H1 (cell line): ENCODE data around the gene ASCL2. TPM values are rescaled to one million over a fixed set of nuclear protein-coding genes. Genes with fewer than 3 reads are reported as not detected.

ENCODE experiments used
- CTCF ChIA-PET: fragments of 300-600 bp; sonication (Branson Sonifier 250); formaldehyde crosslinking; loops from one replicate; lab custom pipeline; 2021; ENCODE audit not compliant: partially characterized antibody; lab: Charles Lee
- POLR2A ChIA-PET: fragments of 300-600 bp; sonication (Branson Sonifier 250); formaldehyde crosslinking; loops from one replicate; lab custom pipeline; 2021; ENCODE audit warnings: inconsistent platforms; ENCODE audit not compliant: partially characterized antibody; lab: Charles Lee
- DNase-seq, 2 experiments: peaks; one replicate each; pipeline versions ENCODE4 v3.0.0 to v3.0.0-alpha.2; 2010 to 2022; ENCODE audit warnings: low spot score in 2 of 2, low read depth in 1 of 2, mixed read lengths in 1 of 2
- FAIRE-seq: peaks from 2 replicates; lab custom pipeline; 2011; peaks lifted over from hg19 to GRCh38; lab: Jason Lieb, UNC
- H2AFZ ChIP-seq: 2 replicates; pipeline ENCODE4 v1.8.1; 2012; ENCODE audit warnings: low read length, inconsistent platforms
- H2AK5ac ChIP-seq: 2 replicates; pipeline ENCODE4 v1.6.1; 2013; ENCODE audit warnings: low read depth, low read length
- H2BK120ac ChIP-seq: replicated peaks from 2 replicates; pipeline ENCODE3; 2013; ENCODE audit warnings: low read depth, low read length, inconsistent platforms
- H2BK12ac ChIP-seq: 2 replicates; pipeline ENCODE4 v1.6.1; 2013; ENCODE audit warnings: low read depth, low read length
- H2BK15ac ChIP-seq: 2 replicates; pipeline ENCODE4 v1.6.1; 2013; ENCODE audit warnings: low read length
- H2BK20ac ChIP-seq: 2 replicates; pipeline ENCODE4 v1.6.1; 2013; ENCODE audit warnings: low read length
- H2BK5ac ChIP-seq: 2 replicates; pipeline ENCODE4 v1.6.1; 2013; ENCODE audit warnings: low read depth, low read length
- H3K14ac ChIP-seq: 2 replicates; pipeline ENCODE4 v1.6.1; 2013; ENCODE audit warnings: inconsistent platforms; ENCODE audit not compliant: insufficient read length
- H3K18ac ChIP-seq: 2 replicates; pipeline ENCODE4 v1.6.1; 2013; ENCODE audit warnings: low read length; ENCODE audit errors: extremely low read depth
- H3K23ac ChIP-seq: 2 replicates; pipeline ENCODE4 v1.6.1; 2013; ENCODE audit warnings: inconsistent platforms; ENCODE audit not compliant: insufficient read length
- H3K23me2 ChIP-seq: 2 replicates; pipeline ENCODE4 v1.6.1; 2013; ENCODE audit warnings: low read depth, low read length
- H3K27ac ChIP-seq: 2 replicates; pipeline ENCODE4 v1.6.1; 2011; ENCODE audit warnings: low read depth, low read length, inconsistent platforms
- H3K27me3 ChIP-seq, 4 experiments: replicated peaks in 1 of 4; 1 replicate in 1 of 4; 2 replicates in 3 of 4; pipeline versions ENCODE4 v1.6.1 to v1.8.1; 2011 to 2013; ENCODE audit warnings: low read length in 3 of 4, mild to moderate bottlenecking in 3 of 4, inconsistent platforms in 2 of 4, mixed read lengths in 2 of 4, moderate library complexity in 1 of 4; ENCODE audit not compliant: control insufficient read depth in 3 of 4, insufficient read depth in 3 of 4; ENCODE audit errors: extremely low read depth in 1 of 4
- H3K36me3 ChIP-seq, 4 experiments: 2 replicates each; pipeline versions ENCODE4 v1.6.1 to v1.8.1; 2011 to 2013; ENCODE audit warnings: mild to moderate bottlenecking in 4 of 4, low read length in 3 of 4, moderate library complexity in 2 of 4, control low read depth in 1 of 4, inconsistent platforms in 1 of 4; ENCODE audit not compliant: insufficient read depth in 4 of 4, control insufficient read depth in 2 of 4
- H3K4ac ChIP-seq: replicated peaks from 2 replicates; pipeline ENCODE3; 2013; ENCODE audit warnings: low read length, low read depth, mixed read lengths, inconsistent platforms; ENCODE audit not compliant: insufficient read length
- H3K4me1 ChIP-seq, 4 experiments: replicated peaks in 1 of 4; 1 replicate in 1 of 4; 2 replicates in 3 of 4; pipeline versions ENCODE4 v1.6.1 to v1.8.1; 2011 to 2013; ENCODE audit warnings: low read length in 3 of 4, inconsistent platforms in 2 of 4, mixed read lengths in 1 of 4; ENCODE audit not compliant: insufficient read depth in 4 of 4, control insufficient read depth in 3 of 4
- H3K4me2 ChIP-seq, 2 experiments: 2 replicates each; pipeline versions ENCODE4 v1.6.1 to v1.8.1; 2011 to 2013; ENCODE audit warnings: low read depth in 2 of 2, low read length in 2 of 2, control low read depth in 1 of 2, inconsistent platforms in 1 of 2, mild to moderate bottlenecking in 1 of 2; ENCODE audit not compliant: insufficient read depth in 1 of 2
- H3K4me3 ChIP-seq, 4 experiments: fragments of 200-600, 300-600 bp in 1 of 4; sonication (generic), shearing (Covaris generic), sonication (Bioruptor Twin) in 1 of 4; 2 replicates each; pipeline versions ENCODE4 v1.5.1 to v1.8.1; 2011 to 2016; ENCODE audit warnings: low read length in 4 of 4, low read depth in 3 of 4, control low read depth in 2 of 4, inconsistent platforms in 2 of 4, mild to moderate bottlenecking in 2 of 4, mixed read lengths in 1 of 4, moderate library complexity in 1 of 4; ENCODE audit not compliant: insufficient read depth in 2 of 4; ENCODE audit errors: extremely low read depth in 1 of 4
- H3K56ac ChIP-seq: replicated peaks from 2 replicates; pipeline ENCODE3; 2013; ENCODE audit warnings: low read depth, mild to moderate bottlenecking, mixed read lengths, low read length, inconsistent platforms; ENCODE audit not compliant: insufficient read length
- H3K79me1 ChIP-seq: 2 replicates; pipeline ENCODE4 v1.6.1; 2013; ENCODE audit warnings: low read depth, low read length, control low read depth
- H3K79me2 ChIP-seq, 2 experiments: 2 replicates each; pipeline versions ENCODE4 v1.6.1 to v1.8.1; 2012 to 2013; ENCODE audit warnings: low read length in 2 of 2, mild to moderate bottlenecking in 2 of 2, inconsistent platforms in 1 of 2; ENCODE audit not compliant: insufficient read depth in 2 of 2, control insufficient read depth in 1 of 2
- H3K9ac ChIP-seq, 4 experiments: replicated peaks in 1 of 4; 1 replicate in 1 of 4; 2 replicates in 3 of 4; pipeline versions ENCODE4 v1.6.1 to v1.8.1; 2011 to 2013; ENCODE audit warnings: low read depth in 3 of 4, low read length in 3 of 4, control low read depth in 2 of 4, mild to moderate bottlenecking in 2 of 4, moderate library complexity in 2 of 4, inconsistent platforms in 1 of 4; ENCODE audit errors: extremely low read depth in 1 of 4
- H3K9me3 ChIP-seq, 2 experiments: 2 replicates each; pipeline versions ENCODE4 v1.6.1 to v1.8.1; 2012 to 2013; ENCODE audit warnings: mild to moderate bottlenecking in 2 of 2, moderate library complexity in 2 of 2, control low read depth in 1 of 2, inconsistent platforms in 1 of 2, low read depth in 1 of 2, low read length in 1 of 2, mixed read lengths in 1 of 2; ENCODE audit not compliant: insufficient read depth in 2 of 2
- H4K20me1 ChIP-seq, 2 experiments: replicated peaks in 1 of 2; 2 replicates each; pipeline versions ENCODE3 to v1.8.1; 2011 to 2013; ENCODE audit warnings: inconsistent platforms in 2 of 2, low read length in 2 of 2, mild to moderate bottlenecking in 1 of 2; ENCODE audit not compliant: insufficient read depth in 2 of 2, control insufficient read depth in 1 of 2
- H4K5ac ChIP-seq: 2 replicates; pipeline ENCODE4 v1.6.1; 2013; ENCODE audit warnings: low read length, low read depth, mixed read lengths, inconsistent platforms; ENCODE audit not compliant: insufficient read length
- H4K8ac ChIP-seq: 2 replicates; pipeline ENCODE4 v1.8.0; 2013; ENCODE audit warnings: mild to moderate bottlenecking, moderate library complexity, low read length, inconsistent platforms; ENCODE audit not compliant: insufficient read depth; ENCODE audit errors: extremely low read depth
- H4K91ac ChIP-seq: replicated peaks from 2 replicates; pipeline ENCODE3; 2013; ENCODE audit warnings: low read length, mixed read lengths, inconsistent platforms; ENCODE audit not compliant: insufficient read length
- EGR1 ChIP-seq: IDR thresholded peaks from 2 replicates; pipeline ENCODE4 v1.6.1; 2011; ENCODE audit warnings: low read depth, low read length, borderline replicate concordance
- GABPA ChIP-seq: IDR thresholded peaks from 2 replicates; pipeline ENCODE4 v1.6.1; 2011; ENCODE audit warnings: mild to moderate bottlenecking, low read length, moderate library complexity, borderline replicate concordance; ENCODE audit not compliant: insufficient read depth
- JUN ChIP-seq: IDR thresholded peaks from 2 replicates; pipeline ENCODE4 v1.6.1; 2011; ENCODE audit warnings: low read depth, mild to moderate bottlenecking, improper control_type of control experiment, low read length
- JUND ChIP-seq: IDR thresholded peaks from 2 replicates; pipeline ENCODE4 v1.6.1; 2011; ENCODE audit warnings: mild to moderate bottlenecking, improper control_type of control experiment, low read length
- KDM5A ChIP-seq: fragments of 200-600 bp; IDR thresholded peaks from 2 replicates; pipeline ENCODE4 v1.7.1; 2012; ENCODE audit warnings: mild to moderate bottlenecking, low read length, inconsistent platforms, mixed read lengths
- NRF1 ChIP-seq: IDR thresholded peaks from 2 replicates; pipeline ENCODE4 v1.6.1; 2011; ENCODE audit warnings: mild to moderate bottlenecking, low read depth, low read length, improper control_type of control experiment
- POLR2A ChIP-seq, 2 experiments: IDR thresholded peaks; 1 replicate in 1 of 2; 2 replicates in 1 of 2; pipeline ENCODE4 v1.6.1; 2011; ENCODE audit warnings: low read depth in 2 of 2, low read length in 2 of 2, mild to moderate bottlenecking in 2 of 2; ENCODE audit errors: control extremely low read depth in 1 of 2
- RAD21 ChIP-seq, 2 experiments: IDR thresholded peaks in 1 of 2; conservative IDR thresholded peaks in 1 of 2; 2 replicates each; pipeline ENCODE4 v1.6.1; 2011; ENCODE audit warnings: low read depth in 2 of 2, low read length in 2 of 2, improper control_type of control experiment in 1 of 2, inconsistent platforms in 1 of 2, mild to moderate bottlenecking in 1 of 2, moderate library complexity in 1 of 2
- SIX5 ChIP-seq: IDR thresholded peaks from 2 replicates; pipeline ENCODE4 v1.6.1; 2011; ENCODE audit warnings: mild to moderate bottlenecking, low read depth, low read length
- SP2 ChIP-seq: IDR thresholded peaks from 2 replicates; pipeline ENCODE4 v1.6.1; 2012; ENCODE audit warnings: mild to moderate bottlenecking, low read length, inconsistent platforms
- TAF1 ChIP-seq: IDR thresholded peaks from 2 replicates; pipeline ENCODE4 v1.6.1; 2011; ENCODE audit warnings: mild to moderate bottlenecking, low read depth, low read length
- TAF7 ChIP-seq: optimal IDR thresholded peaks from 2 replicates; pipeline ENCODE3; 2011; ENCODE audit warnings: low read depth, mild to moderate bottlenecking, inconsistent platforms, low read length, moderate library complexity, borderline replicate concordance
- YY1 ChIP-seq: IDR thresholded peaks from 2 replicates; pipeline ENCODE4 v1.6.1; 2011; ENCODE audit warnings: low read depth, mild to moderate bottlenecking, low read length
- WGBS, 2 experiments: shearing (Covaris generic) in 1 of 2; methylation state at CpG; one replicate each; pipeline versions ENCODE4 v1.1.6 to v1.1.7; 2013 to 2015; ENCODE audit warnings: low lambda C conversion rate in 2 of 2, mixed read lengths in 2 of 2, inconsistent platforms in 1 of 2, low coverage in 1 of 2, missing lambda C conversion rate in 1 of 2; ENCODE audit not compliant: insufficient replicate concordance in 2 of 2, insufficient coverage in 1 of 2, insufficient read length in 1 of 2; ENCODE audit errors: extremely low coverage in 1 of 2, missing lambda C conversion rate in 1 of 2; 5-methylcytosine and 5-hydroxymethylcytosine counted together
- polyA plus RNA-seq, 7 experiments: library from polyadenylated mRNA; depleted of rRNA in 3 of 7; stranded (reverse) in 5 of 7; unstranded in 2 of 7; fragments of >200 nt in 5 of 7; fragments of 200-250 nt in 2 of 7; gene quantifications; 1 replicate in 5 of 7; 2 replicates in 1 of 7; 4 replicates in 1 of 7; pipeline versions ENCODE4 v1.2.1 to v1.2.3, GENCODE V29; 2011 to 2013; ENCODE audit warnings: missing spikeins in 2 of 7, mixed read lengths in 2 of 7
- total RNA-seq: library from RNA; stranded (reverse); fragmentation: NEBNext Ultra II Directional; extraction: Animal tissue kit (Norgen Biotek cat#: 25700); gene quantifications from 2 replicates; pipeline ENCODE4 v1.2.1, GENCODE V29; 2021

ASCL2 gene
- total and polyA plus RNA-seq, 2 of the 8 experiments (the other 6 are each of a cell fraction or from before 2014, with no cell fraction given) = 0.51 to 0.56 TPM

DNA sequence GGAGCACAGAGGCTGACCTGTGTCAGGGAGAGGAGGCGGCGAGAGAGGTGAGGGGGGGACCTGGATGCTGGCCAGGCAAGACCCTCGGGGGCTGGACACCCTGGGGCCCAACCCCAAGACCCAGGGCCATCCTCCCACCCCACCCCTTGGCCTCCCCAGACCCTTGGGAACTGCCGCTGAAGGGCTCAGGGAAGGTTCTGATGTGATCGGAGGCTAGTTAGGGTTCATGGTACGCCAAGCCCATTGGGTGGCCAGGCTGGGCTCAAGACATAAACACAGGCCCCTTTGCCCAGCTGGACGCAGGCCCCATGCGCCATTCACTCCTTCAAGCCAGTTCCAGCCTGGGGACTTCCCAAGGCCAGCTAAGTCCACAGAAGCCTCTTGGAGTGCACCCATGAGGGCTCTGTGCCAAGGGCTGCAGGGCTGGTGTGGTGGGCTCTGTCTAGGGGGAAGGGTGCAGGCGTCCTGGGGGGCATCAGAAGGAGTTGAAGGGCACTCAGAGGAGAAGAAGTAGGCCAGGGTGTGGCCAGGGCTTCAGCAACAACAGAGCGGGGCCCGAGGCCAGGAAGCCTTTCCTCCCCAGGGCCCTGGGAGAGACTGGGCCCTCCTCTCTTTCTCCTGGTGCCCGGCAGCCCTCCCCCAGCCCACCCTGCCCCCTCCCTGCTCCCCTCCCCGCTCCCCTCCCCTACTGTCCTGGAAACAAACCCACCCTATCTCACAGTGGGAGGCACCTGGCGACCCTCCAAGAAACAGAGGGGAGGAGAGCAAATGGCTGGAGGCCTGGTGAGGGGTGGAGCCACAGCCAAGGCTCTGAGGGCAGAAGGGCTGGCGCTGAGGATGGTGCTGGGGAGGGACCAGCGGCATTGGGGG lies 44.4 kb upstream of the ASCL2 start:
- DNase-seq = no peak
- POLR2A ChIA-PET = interaction anchor here (1.0 kb wide), 1 partner anchor 62 kb away, joined by 3 read pairs; the partner anchor contains the start of gene CD81
- H3K27ac ChIP-seq = no peak overlapping the region
- TF ChIP-seq TAF7 (no peak), JUND (no peak), RAD21 (IDR thresholded peaks at IDR 0.05 in 1 of 2, conservative IDR thresholded peaks at IDR 0.05 in 1 of 2; ENCODE audit: low read depth in 2 of 2, low read length in 2 of 2) (no peak), SIX5 (no peak), NRF1 (no peak), KDM5A (no peak), TAF1 (no peak), GABPA (no peak), SP2 (no peak), JUN (no peak), POLR2A (IDR thresholded peaks at IDR 0.05; ENCODE audit: control extremely low read depth in 1 of 2, low read depth in 2 of 2, low read length in 2 of 2) (no peak), YY1 (no peak), EGR1 (no peak)

More for the DNA sequence above, 44.4 kb upstream of the ASCL2 start:
- 80% methylated on average over 12 of the region's 16 CpGs; no CpG with 5 or more reads in 1 of the 2 experiments for WGBS, 2 experiments
- Histone ChIP-seq H3K79me1 (no peaks in the 10 kb centered on the region), H4K91ac (no peak overlapping the region), H3K4ac (no peak overlapping the region), H3K9ac (no peak overlapping the region), H3K23ac (no peak overlapping the region), H3K56ac (no peak overlapping the region), H2BK15ac (no peak overlapping the region), H4K8ac (no peak overlapping the region; the same call in 1 of the 2 replicates), H2AFZ (no peak overlapping the region), H3K27me3 (peaks cover 0 to 1% (median 0%) of the 10 kb centered on the region in 4 experiments; a peak in 1 of 7 replicates), H2BK12ac (no peak overlapping the region), H3K36me3 (no peaks in the 10 kb centered on the region), H2BK120ac (no peak overlapping the region), H2BK20ac (no peak overlapping the region), H2AK5ac (no peak overlapping the region), H3K4me3 (no peak overlapping the region), H4K5ac (no peak overlapping the region), H3K14ac (no peak overlapping the region), H3K79me2 (no peaks in the 10 kb centered on the region), H3K9me3 (no peaks in the 10 kb centered on the region), H3K23me2 (no peaks in the 10 kb centered on the region), H3K4me2 (no peak overlapping the region), H3K4me1 (no peaks in the 10 kb centered on the region), H2BK5ac (no peak overlapping the region), H4K20me1 (peaks cover 0 to 2% of the 10 kb centered on the region in 2 experiments), H3K18ac (no peak overlapping the region)
- CTCF ChIA-PET = interaction anchor here (1.0 to 3.8 kb wide), 3 partner anchors 9 to 217 kb away, joined by 3 to 34 read pairs (median 3); no protein-coding TSS in a partner anchor
- FAIRE-seq = no peak
